Right ventricle myocardium inferior (tissue), 1 donor: ENCODE measurements around the gene RAD51B. TPM values are rescaled to one million over a fixed set of nuclear protein-coding genes. Genes with fewer than 3 reads are reported as not detected.

Experiments
- ATAC-seq: fragments of 200-7000 bp; cut with Tn5 transposase; one replicate; pipeline ENCODE4 v1.9.1; 2020; ENCODE audit warnings: mild to moderate bottlenecking, moderate library complexity
- DNase-seq: peaks from one replicate; pipeline ENCODE4 v3.0.0; 2021; ENCODE audit errors: missing footprints
- intact Hi-C: fragments of 100-400 bp; cut with DNase I; formaldehyde crosslinking; loops from one replicate; pipeline ENCODE4 v1.11.0; 2022
- total RNA-seq: library from RNA; stranded (reverse); fragmentation: NEBNext Ultra II Directional; extraction: Animal tissue kit (Norgen Biotek cat#: 25700); gene quantifications from one replicate; pipeline ENCODE4 v1.2.1, GENCODE V29; 2021
- donor health status: DM: no; HTN: yes; CAD: no; lungs with severe emphysema.

RAD51B gene
- total RNA-seq, 1 donor from 2014 or later, result 4.1 TPM

- ATAC-seq (peak; percentile 48), DNase-seq (no peak)
- intact Hi-C loops, result no loop called here
Observed at GRCh38 chr14:68518761-68519670, 699.4 kb downstream of the RAD51B start.

GRCh38 chr14:68519671-68520187 lies 700.1 kb downstream of the RAD51B start:
- DNase-seq (no peak), ATAC-seq (peak; percentile 44)
- intact Hi-C loops, result no loop called here

GRCh38 chr14:68520637-68521556 lies 701.3 kb downstream of the RAD51B start:
- DNase-seq, result no peak
- intact Hi-C loops, result no loop called here
- no peak for ATAC-seq

GRCh38 chr14:68521557-68521901 lies 702.0 kb downstream of the RAD51B start:
- no peak for DNase-seq
- intact Hi-C loops, result no loop called here
- ATAC-seq, result no peak

GRCh38 chr14:68521961-68522509 lies 702.5 kb downstream of the RAD51B start:
- intact Hi-C loops, result no loop called here
- no peak for DNase-seq
- ATAC-seq, result no peak

- ATAC-seq (no peak), DNase-seq (no peak)
- intact Hi-C loops, result no loop called here
Observed at GRCh38 chr14:68522510-68523325, 703.1 kb downstream of the RAD51B start.

- DNase-seq, result no peak
- no peak for ATAC-seq
- intact Hi-C loops, result no loop called here
Observed at GRCh38 chr14:68523326-68523610, 703.7 kb downstream of the RAD51B start.

GRCh38 chr14:68523989-68524725 lies 704.6 kb downstream of the RAD51B start:
- DNase-seq, result no peak
- ATAC-seq, result peak; percentile 40
- intact Hi-C loops, result loop anchor here (1.0 kb wide), 1 partner anchor 267 kb away; no protein-coding TSS in a partner anchor

GRCh38 chr14:68525516-68525915 lies 705.9 kb downstream of the RAD51B start:
- intact Hi-C loops, result no loop called here
- DNase-seq, result no peak
- ATAC-seq, result no peak

- ATAC-seq (peak; percentile 48), DNase-seq (no peak)
- intact Hi-C loops, result no loop called here
Observed at GRCh38 chr14:68526512-68527091, 707.0 kb downstream of the RAD51B start.

GRCh38 chr14:68527329-68527851 lies 707.8 kb downstream of the RAD51B start:
- intact Hi-C loops, result no loop called here
- DNase-seq, result no peak
- no peak for ATAC-seq

GRCh38 chr14:68528040-68528687 lies 708.6 kb downstream of the RAD51B start:
- intact Hi-C loops, result no loop called here
- no peak for ATAC-seq
- DNase-seq, result no peak

GRCh38 chr14:68530443-68530842 lies 710.9 kb downstream of the RAD51B start:
- DNase-seq, result no peak
- intact Hi-C loops, result no loop called here
- ATAC-seq, result no peak

- no peak for DNase-seq
- ATAC-seq, result no peak
- intact Hi-C loops, result no loop called here
Observed at GRCh38 chr14:68532496-68532895, 712.9 kb downstream of the RAD51B start.

GRCh38 chr14:68534276-68534675 lies 714.7 kb downstream of the RAD51B start:
- intact Hi-C loops, result no loop called here
- no peak for ATAC-seq

GRCh38 chr14:68535404-68536017 lies 715.9 kb downstream of the RAD51B start:
- no peak for ATAC-seq
- DNase-seq, result no peak
- intact Hi-C loops, result no loop called here

More at GRCh38 chr14:68534276-68534675, 714.7 kb downstream of the RAD51B start:
- DNase-seq, result no peak
